Upper lobe of left lung (tissue), 4 donors: ENCODE results near the gene PRAMEF5.
"Not testable (repeated sequence)": the region's sequence is repeated elsewhere in the genome, so short reads cannot be mapped to it uniquely, and the experiment has no call there.

ENCODE experiments used
- POLR2A ChIP-seq, 4 donors: fragments of 450-650 bp; IDR thresholded peaks; one replicate each; pipeline ENCODE4 v1.5.1; 2016 to 2017; ENCODE audit warnings: antibody characterized with exemption in 4 of 4, mild to moderate bottlenecking in 2 of 4
- TF ChIP-seq, protein P1 (sequence below), 6 experiments: fragments of 450-650 bp in 4 of 6; fragments of 200-600 bp in 2 of 6; sonication (generic) in 2 of 6; IDR thresholded peaks; one replicate each; pipeline ENCODE4 v1.5.1; 2016 to 2019; ENCODE audit warnings: antibody characterized with exemption in 6 of 6

DNA sequence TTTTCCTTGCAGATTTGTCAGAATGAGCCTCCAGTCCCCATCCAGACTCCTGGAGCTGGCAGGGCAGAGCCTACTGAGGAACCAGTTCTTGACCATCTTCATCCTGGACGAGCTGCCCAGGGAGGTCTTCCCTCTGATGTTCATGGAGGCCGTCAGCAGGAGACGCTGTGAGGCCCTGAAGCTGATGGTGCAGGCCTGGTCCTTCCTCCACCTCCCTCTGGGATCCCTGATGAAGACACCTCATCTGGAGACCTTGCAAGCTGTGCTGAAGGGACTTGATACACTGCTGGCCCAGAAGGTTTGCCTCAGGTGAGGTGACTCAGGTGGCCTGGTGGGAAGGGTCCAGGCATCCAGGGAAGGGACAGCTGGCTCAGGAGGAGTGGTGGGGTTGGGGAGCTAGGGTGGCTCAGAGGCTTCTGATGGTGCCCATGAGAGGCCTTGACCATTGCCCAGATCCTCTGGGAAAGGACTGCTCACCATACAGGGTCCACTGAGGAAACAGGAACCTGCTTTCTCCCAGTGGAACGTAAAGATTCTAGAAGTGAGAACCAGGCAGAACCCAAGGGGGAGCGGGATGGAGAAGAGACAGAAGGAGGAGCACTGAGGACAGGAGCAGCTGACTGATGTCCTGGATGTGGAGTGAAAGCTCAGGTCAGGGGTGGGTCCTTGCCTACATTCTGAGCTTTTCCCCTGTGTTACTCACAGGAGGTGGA, 8.0 kb upstream of the PRAMEF5 start:
- TF ChIP-seq POLR2A (IDR thresholded peaks at IDR 0.05), result not testable (repeated sequence)
- TF ChIP-seq, protein P1, sequence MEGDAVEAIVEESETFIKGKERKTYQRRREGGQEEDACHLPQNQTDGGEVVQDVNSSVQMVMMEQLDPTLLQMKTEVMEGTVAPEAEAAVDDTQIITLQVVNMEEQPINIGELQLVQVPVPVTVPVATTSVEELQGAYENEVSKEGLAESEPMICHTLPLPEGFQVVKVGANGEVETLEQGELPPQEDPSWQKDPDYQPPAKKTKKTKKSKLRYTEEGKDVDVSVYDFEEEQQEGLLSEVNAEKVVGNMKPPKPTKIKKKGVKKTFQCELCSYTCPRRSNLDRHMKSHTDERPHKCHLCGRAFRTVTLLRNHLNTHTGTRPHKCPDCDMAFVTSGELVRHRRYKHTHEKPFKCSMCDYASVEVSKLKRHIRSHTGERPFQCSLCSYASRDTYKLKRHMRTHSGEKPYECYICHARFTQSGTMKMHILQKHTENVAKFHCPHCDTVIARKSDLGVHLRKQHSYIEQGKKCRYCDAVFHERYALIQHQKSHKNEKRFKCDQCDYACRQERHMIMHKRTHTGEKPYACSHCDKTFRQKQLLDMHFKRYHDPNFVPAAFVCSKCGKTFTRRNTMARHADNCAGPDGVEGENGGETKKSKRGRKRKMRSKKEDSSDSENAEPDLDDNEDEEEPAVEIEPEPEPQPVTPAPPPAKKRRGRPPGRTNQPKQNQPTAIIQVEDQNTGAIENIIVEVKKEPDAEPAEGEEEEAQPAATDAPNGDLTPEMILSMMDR (IDR thresholded peaks at IDR 0.05), result not testable (repeated sequence)
